SH-SY5Y (cell line): ENCODE data around the gene SLC2A3.

Source experiments
- GATA2 ChIP-seq: IDR thresholded peaks from 2 replicates; pipeline ENCODE4 v1.6.1; 2011; ENCODE audit warnings: mild to moderate bottlenecking, low read depth, low read length
- GATA3 ChIP-seq: IDR thresholded peaks from 2 replicates; pipeline ENCODE4 v1.6.1; 2011; ENCODE audit warnings: low read depth, mild to moderate bottlenecking, low read length, moderate library complexity

- no peak for TF ChIP-seq GATA2
- TF ChIP-seq GATA3 = no peak
Measured at GRCh38 chr12:7959701-7960121, 23.7 kb upstream of the SLC2A3 start.
